MM.1S (cell line): ENCODE data around the gene TMED8.

Source experiments
- DNase-seq: peaks from one replicate; pipeline ENCODE4 v3.0.0-alpha.2; 2015
- H2AFZ ChIP-seq: fragments of 300-600 bp; sonication (generic); 2 replicates; pipeline ENCODE4 v1.6.0; 2016; ENCODE audit warnings: antibody characterized with exemption, low read length
- H3F3A ChIP-seq: fragments of 300-600 bp; sonication (generic); 2 replicates; pipeline ENCODE4 v1.6.1; 2016; ENCODE audit warnings: mild to moderate bottlenecking, antibody characterized with exemption, low read length, moderate library complexity, mixed read lengths; ENCODE audit not compliant: insufficient read depth
- H3K27ac ChIP-seq: fragments of 300-600 bp; sonication (generic); 2 replicates; pipeline ENCODE4 v1.5.1; 2016; ENCODE audit warnings: mild to moderate bottlenecking, low read length
- H3K27me3 ChIP-seq: fragments of 300-600 bp; sonication (generic); replicated peaks from 2 replicates; pipeline ENCODE4 v1.6.0; 2016; ENCODE audit warnings: low read length; ENCODE audit not compliant: insufficient read depth
- H3K36me3 ChIP-seq: fragments of 300-600 bp; sonication (generic); replicated peaks from 2 replicates; pipeline ENCODE4 v1.6.1; 2016; ENCODE audit warnings: mild to moderate bottlenecking, low read length, mixed read lengths; ENCODE audit not compliant: insufficient read depth
- H3K4me1 ChIP-seq: fragments of 300-600 bp; sonication (generic); 2 replicates; pipeline ENCODE4 v1.6.1; 2016; ENCODE audit warnings: low read length, mixed read lengths
- H3K4me2 ChIP-seq: fragments of 300-600 bp; sonication (generic); 2 replicates; pipeline ENCODE4 v1.6.0; 2016; ENCODE audit warnings: low read depth, low read length
- H3K4me3 ChIP-seq: fragments of 300-600 bp; sonication (generic); 2 replicates; pipeline ENCODE4 v1.5.1; 2016; ENCODE audit warnings: low read length, mixed read lengths
- H3K79me2 ChIP-seq: fragments of 300-600 bp; sonication (generic); 2 replicates; pipeline ENCODE4 v1.6.1; 2016; ENCODE audit warnings: mixed run types, low read length, mixed read lengths
- H3K9ac ChIP-seq: fragments of 300-600 bp; sonication (generic); 2 replicates; pipeline ENCODE4 v1.6.1; 2016; ENCODE audit warnings: low read length, mixed read lengths
- H3K9me2 ChIP-seq: fragments of 300-600 bp; sonication (generic); replicated peaks from 2 replicates; pipeline ENCODE4 v1.6.1; 2016; ENCODE audit warnings: mild to moderate bottlenecking, low read length, mixed read lengths; ENCODE audit not compliant: insufficient read depth
- H3K9me3 ChIP-seq: fragments of 300-600 bp; sonication (generic); replicated peaks from 2 replicates; pipeline ENCODE4 v1.6.1; 2016; ENCODE audit warnings: mild to moderate bottlenecking, low read length, mixed read lengths; ENCODE audit not compliant: insufficient read depth
- H4K20me1 ChIP-seq: fragments of 300-600 bp; sonication (generic); 2 replicates; pipeline ENCODE4 v1.6.1; 2016; ENCODE audit warnings: mild to moderate bottlenecking, low read length, moderate library complexity, mixed read lengths; ENCODE audit not compliant: insufficient read depth
- EZH2 ChIP-seq: fragments of 300-600 bp; sonication (generic); optimal IDR thresholded peaks from 2 replicates; pipeline ENCODE3; 2017; ENCODE audit warnings: low read depth, mild to moderate bottlenecking, antibody characterized with exemption, low read length, mixed read lengths
- EZH2phosphoT487 ChIP-seq: fragments of 300-600 bp; sonication (generic); IDR thresholded peaks from 2 replicates; pipeline ENCODE4 v1.6.1; 2018; ENCODE audit warnings: antibody characterized with exemption, low read length
- TF ChIP-seq, protein P1 (sequence below): fragments of 300-600 bp; sonication (generic); IDR thresholded peaks from 2 replicates; pipeline ENCODE4 v1.5.1; 2016; ENCODE audit warnings: antibody characterized with exemption, low read length, mixed read lengths

Gene TMED8

DNA sequence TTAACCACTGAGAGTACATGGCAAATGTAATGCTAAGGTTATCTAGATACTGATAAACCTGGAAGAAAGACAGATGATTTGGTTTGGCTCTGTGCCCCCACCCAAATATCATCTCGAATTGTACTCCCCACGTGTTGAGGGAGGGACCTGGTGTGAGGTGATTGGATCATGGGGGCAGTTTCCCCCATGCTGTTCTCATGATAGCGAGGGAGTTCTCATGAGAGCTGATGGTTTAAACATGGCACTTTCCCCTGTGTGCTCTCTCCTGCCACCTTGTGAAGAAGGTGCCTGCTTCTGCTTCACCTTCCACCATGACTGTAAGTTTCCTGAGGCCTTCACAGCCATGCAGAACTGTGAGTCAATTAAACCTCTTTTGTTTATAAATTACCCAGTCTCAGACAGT lies 32.2 kb upstream of the TMED8 start:
- Histone ChIP-seq H3K79me2 (no peaks in the 10 kb centered on the region), H3K4me1 (no peaks in the 10 kb centered on the region), H3K9me2 (no peaks in the 10 kb centered on the region), H3K27ac (no peak overlapping the region), H3K4me3 (no peak overlapping the region), H3K27me3 (no peaks in the 10 kb centered on the region), H3F3A (no peaks in the 10 kb centered on the region), H4K20me1 (no peaks in the 10 kb centered on the region), H3K9ac (no peak overlapping the region), H3K9me3 (no peaks in the 10 kb centered on the region), H2AFZ (no peak overlapping the region), H3K36me3 (no peaks in the 10 kb centered on the region), H3K4me2 (no peak overlapping the region)
- DNase-seq = no peak
- TF ChIP-seq, protein P1, sequence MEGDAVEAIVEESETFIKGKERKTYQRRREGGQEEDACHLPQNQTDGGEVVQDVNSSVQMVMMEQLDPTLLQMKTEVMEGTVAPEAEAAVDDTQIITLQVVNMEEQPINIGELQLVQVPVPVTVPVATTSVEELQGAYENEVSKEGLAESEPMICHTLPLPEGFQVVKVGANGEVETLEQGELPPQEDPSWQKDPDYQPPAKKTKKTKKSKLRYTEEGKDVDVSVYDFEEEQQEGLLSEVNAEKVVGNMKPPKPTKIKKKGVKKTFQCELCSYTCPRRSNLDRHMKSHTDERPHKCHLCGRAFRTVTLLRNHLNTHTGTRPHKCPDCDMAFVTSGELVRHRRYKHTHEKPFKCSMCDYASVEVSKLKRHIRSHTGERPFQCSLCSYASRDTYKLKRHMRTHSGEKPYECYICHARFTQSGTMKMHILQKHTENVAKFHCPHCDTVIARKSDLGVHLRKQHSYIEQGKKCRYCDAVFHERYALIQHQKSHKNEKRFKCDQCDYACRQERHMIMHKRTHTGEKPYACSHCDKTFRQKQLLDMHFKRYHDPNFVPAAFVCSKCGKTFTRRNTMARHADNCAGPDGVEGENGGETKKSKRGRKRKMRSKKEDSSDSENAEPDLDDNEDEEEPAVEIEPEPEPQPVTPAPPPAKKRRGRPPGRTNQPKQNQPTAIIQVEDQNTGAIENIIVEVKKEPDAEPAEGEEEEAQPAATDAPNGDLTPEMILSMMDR = no peak
- no peak for TF ChIP-seq EZH2
- no peak for TF ChIP-seq EZH2phosphoT487

DNA sequence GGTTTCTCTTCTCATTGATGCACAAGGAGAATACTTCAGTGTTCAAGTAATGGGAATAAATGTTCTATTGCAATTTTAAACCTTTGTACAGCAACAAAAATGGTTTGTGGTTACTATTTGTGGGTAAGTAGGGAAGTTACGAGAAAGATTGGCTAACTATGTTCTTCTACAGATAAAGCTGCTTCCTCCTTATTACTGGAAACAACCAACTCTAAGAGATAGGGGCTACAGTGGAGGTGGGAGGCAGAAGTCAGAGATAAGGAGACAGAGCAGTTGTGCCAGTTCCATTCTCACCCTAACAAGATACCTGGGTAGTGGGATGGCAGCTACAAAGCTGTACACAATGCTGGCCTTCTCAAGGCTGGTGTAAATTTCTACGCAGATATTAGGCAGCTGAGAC lies 30.3 kb upstream of the TMED8 start:
- no peaks in the 10 kb centered on the region for H3F3A ChIP-seq
- no peak overlapping the region for H2AFZ ChIP-seq
- H3K27me3 ChIP-seq = no peaks in the 10 kb centered on the region
- no peak overlapping the region for H3K4me3 ChIP-seq
- no peak overlapping the region for H3K27ac ChIP-seq
- H3K9me2 ChIP-seq = no peaks in the 10 kb centered on the region
- no peak for DNase-seq
- no peaks in the 10 kb centered on the region for H3K79me2 ChIP-seq
- no peak overlapping the region for H3K4me2 ChIP-seq
- no peak for TF ChIP-seq EZH2phosphoT487
- no peak for TF ChIP-seq EZH2
- TF ChIP-seq, protein P1 = no peak
- no peaks in the 10 kb centered on the region for H4K20me1 ChIP-seq
- H3K4me1 ChIP-seq = no peaks in the 10 kb centered on the region
- H3K9ac ChIP-seq = no peak overlapping the region
- H3K36me3 ChIP-seq = no peaks in the 10 kb centered on the region
- H3K9me3 ChIP-seq = no peaks in the 10 kb centered on the region

DNA sequence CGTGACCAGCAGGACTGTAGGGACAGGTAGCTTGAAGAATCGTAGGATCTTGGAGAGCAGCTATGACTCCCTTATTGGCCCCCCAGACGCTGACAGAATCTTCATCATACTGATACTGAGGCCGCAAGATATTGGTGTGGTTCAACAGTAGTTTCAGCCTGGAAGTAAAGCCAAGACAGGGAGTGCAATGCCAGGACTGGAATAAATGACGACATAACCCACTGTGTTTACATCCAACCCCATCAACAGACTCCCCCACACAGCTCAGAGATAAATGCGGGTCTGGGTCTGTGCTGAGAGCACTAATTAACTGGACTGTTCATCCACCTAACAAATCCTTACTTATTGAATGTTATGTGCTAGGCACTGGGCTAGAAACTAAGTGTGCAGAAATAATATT lies 29.8 kb upstream of the TMED8 start:
- no peaks in the 10 kb centered on the region for H3K36me3 ChIP-seq
- H3K79me2 ChIP-seq = no peaks in the 10 kb centered on the region
- H3K4me3 ChIP-seq = no peak overlapping the region
- TF ChIP-seq, protein P1 = no peak
- no peak for TF ChIP-seq EZH2
- no peak for TF ChIP-seq EZH2phosphoT487
- no peaks in the 10 kb centered on the region for H3K9me2 ChIP-seq
- DNase-seq = no peak
- H3K9ac ChIP-seq = no peak overlapping the region
- H3K9me3 ChIP-seq = no peaks in the 10 kb centered on the region
- H3F3A ChIP-seq = no peaks in the 10 kb centered on the region
- H3K4me2 ChIP-seq = no peak overlapping the region
- no peaks in the 10 kb centered on the region for H3K27me3 ChIP-seq
- H2AFZ ChIP-seq = no peak overlapping the region
- no peaks in the 10 kb centered on the region for H4K20me1 ChIP-seq
- H3K27ac ChIP-seq = no peak overlapping the region
- H3K4me1 ChIP-seq = no peaks in the 10 kb centered on the region
